ENCODE measurements around the gene ZNF223. TPM values are rescaled to one million over a fixed set of nuclear protein-coding genes. Genes with fewer than 3 reads are reported as not detected.

ZNF223 gene
- total and polyA plus RNA-seq, 9 of the 15 experiments (the other 6 are each of a cell fraction or from before 2014, with no cell fraction given): 0.21 to 1.8 (median 0.71) TPM

DNA sequence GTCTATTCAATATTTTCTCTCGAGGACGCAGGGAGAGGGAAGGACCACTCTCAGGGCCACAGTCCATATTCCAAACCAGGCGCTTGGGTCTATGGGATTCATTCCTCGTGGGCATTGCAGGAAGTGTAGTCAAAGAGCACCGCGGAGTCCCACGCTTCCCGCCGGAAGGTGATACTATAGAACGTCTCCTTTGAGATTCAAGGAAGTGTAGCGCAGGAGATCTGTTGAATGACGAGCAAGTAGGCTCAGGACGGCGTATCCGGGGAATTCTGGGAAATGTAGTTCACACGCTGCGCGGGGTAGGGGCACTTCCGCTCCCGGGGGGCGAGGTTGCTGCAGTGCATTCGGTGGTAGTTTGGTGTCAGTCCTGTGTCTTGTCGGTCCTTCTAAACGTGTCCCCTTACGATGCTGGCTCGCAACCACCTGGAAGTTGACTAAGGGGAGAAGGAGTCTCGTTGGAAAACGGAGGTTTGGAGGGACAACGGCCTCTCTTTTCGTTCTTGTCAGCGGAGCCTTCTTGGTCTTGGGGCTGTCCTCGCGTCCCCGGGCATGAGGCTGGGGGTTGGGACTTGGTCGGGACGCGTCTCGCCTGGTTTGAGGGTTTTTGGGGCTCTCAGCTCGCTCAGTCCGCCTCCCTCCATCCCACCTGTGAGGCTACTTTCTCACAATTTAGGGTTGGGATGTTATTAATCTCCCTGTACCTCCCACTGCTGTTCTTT lies 20.1 kb downstream of the ZNF223 start, which contains the start of gene ZNF284 (continued):
- TF ChIP-seq SREBF1 (IDR thresholded peaks at IDR 0.05; ENCODE audit: borderline replicate concordance, low read depth, low read length) (no peak), ZNF583 (CRISPR knock-in tag; IDR thresholded peaks at IDR 0.05) (no peak), SRSF9 (IDR thresholded peaks at IDR 0.05; ENCODE audit: borderline replicate concordance, low read depth, low read length) (no peak), POLR2AphosphoS5 (IDR thresholded peaks at IDR 0.05; ENCODE audit: control insufficient read depth, insufficient read depth, low read depth, low read length) (no peak), RAD51 (IDR thresholded peaks at IDR 0.05; ENCODE audit: borderline replicate concordance, low read depth) (no peak), NR0B1 (IDR thresholded peaks at IDR 0.05; ENCODE audit: partially characterized antibody) (no peak), RFX7 (CRISPR knock-in tag; IDR thresholded peaks at IDR 0.05) (no peak), KLF16 (IDR thresholded peaks at IDR 0.05) (no peak), ELF2 (CRISPR knock-in tag; IDR thresholded peaks at IDR 0.05) (no peak; the same call in 1 of the 2 replicates), MTA2 (IDR thresholded peaks at IDR 0.05; ENCODE audit: low read depth) (no peak), FOXJ2 (tag; IDR thresholded peaks at IDR 0.05) (no peak), E2F3 (CRISPR knock-in tag; IDR thresholded peaks at IDR 0.05) (no peak), ZNF76 (CRISPR knock-in tag; IDR thresholded peaks at IDR 0.05; ENCODE audit: borderline replicate concordance) (no peak), HLTF (IDR thresholded peaks at IDR 0.05) (no peak), POLR3A (IDR thresholded peaks at IDR 0.05; ENCODE audit: borderline replicate concordance, extremely low read depth, insufficient read depth, insufficient read length) (no peak), TSC22D4 (tag; IDR thresholded peaks at IDR 0.05) (no peak), U2AF2 (optimal IDR thresholded peaks at IDR 0.05; ENCODE audit: low read depth, low read length) (no peak), ATF2 (CRISPR knock-in tag; IDR thresholded peaks at IDR 0.05) (no peak), KLF10 (CRISPR knock-in tag; IDR thresholded peaks at IDR 0.05) (no peak), ZNF449 (CRISPR knock-in tag; IDR thresholded peaks at IDR 0.05) (no peak), SP1 (CRISPR knock-in tag; IDR thresholded peaks at IDR 0.05) (0 out of 2 replicates have a peak, but pooled peaks have one; percentile 21), RHOXF2B (CRISPR knock-in tag; conservative IDR thresholded peaks at IDR 0.05) (no peak)
- TF ChIP-seq, protein P1, sequence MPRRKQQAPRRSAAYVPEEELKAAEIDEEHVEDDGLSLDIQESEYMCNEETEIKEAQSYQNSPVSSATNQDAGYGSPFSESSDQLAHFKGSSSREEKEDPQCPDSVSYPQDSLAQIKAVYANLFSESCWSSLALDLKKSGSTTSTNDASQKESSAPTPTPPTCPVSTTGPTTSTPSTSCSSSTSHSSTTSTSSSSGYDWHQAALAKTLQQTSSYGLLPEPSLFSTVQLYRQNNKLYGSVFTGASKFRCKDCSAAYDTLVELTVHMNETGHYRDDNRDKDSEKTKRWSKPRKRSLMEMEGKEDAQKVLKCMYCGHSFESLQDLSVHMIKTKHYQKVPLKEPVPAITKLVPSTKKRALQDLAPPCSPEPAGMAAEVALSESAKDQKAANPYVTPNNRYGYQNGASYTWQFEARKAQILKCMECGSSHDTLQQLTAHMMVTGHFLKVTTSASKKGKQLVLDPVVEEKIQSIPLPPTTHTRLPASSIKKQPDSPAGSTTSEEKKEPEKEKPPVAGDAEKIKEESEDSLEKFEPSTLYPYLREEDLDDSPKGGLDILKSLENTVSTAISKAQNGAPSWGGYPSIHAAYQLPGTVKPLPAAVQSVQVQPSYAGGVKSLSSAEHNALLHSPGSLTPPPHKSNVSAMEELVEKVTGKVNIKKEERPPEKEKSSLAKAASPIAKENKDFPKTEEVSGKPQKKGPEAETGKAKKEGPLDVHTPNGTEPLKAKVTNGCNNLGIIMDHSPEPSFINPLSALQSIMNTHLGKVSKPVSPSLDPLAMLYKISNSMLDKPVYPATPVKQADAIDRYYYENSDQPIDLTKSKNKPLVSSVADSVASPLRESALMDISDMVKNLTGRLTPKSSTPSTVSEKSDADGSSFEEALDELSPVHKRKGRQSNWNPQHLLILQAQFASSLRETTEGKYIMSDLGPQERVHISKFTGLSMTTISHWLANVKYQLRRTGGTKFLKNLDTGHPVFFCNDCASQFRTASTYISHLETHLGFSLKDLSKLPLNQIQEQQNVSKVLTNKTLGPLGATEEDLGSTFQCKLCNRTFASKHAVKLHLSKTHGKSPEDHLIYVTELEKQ (CRISPR knock-in tag; IDR thresholded peaks at IDR 0.05): no peak
